HEK293 (cell line): ENCODE results near the gene HPSE2.

Experiments
- CTCF ChIA-PET: fragments of 350-600 bp; formaldehyde crosslinking; extraction: SDS; loops from one replicate; lab custom pipeline; 2021; ENCODE audit warnings: antibody characterized with exemption; lab: Yijun Ruan, JAX
- POLR2A ChIA-PET: fragments of 300-600 bp; formaldehyde crosslinking; extraction: SDS; loops from one replicate; lab custom pipeline; 2020; ENCODE audit warnings: antibody characterized with exemption, inconsistent platforms; lab: Yijun Ruan, JAX
- H3K27ac ChIP-seq: fragments of 200-500 bp; sonication (Bioruptor generic); 2 replicates; pipeline ENCODE4 v1.5.1; 2014; ENCODE audit warnings: low read depth, low read length, control low read depth, inconsistent platforms; ENCODE audit errors: extremely low read depth
- H3K36me3 ChIP-seq, 2 experiments: fragments of 200-500 bp in 1 of 2; sonication (Bioruptor generic) in 1 of 2; 1 replicate in 1 of 2; 2 replicates in 1 of 2; pipeline ENCODE4 v1.5.1; 2014 to 2017; ENCODE audit warnings: inconsistent platforms in 2 of 2, low read length in 2 of 2; ENCODE audit not compliant: control insufficient read depth in 2 of 2, insufficient read depth in 1 of 2
- H3K4me1 ChIP-seq: fragments of 200-500 bp; sonication (Bioruptor generic); 2 replicates; pipeline ENCODE4 v1.5.1; 2014; ENCODE audit warnings: mild to moderate bottlenecking, low read length, inconsistent platforms; ENCODE audit not compliant: control insufficient read depth, insufficient read depth
- H3K4me3 ChIP-seq: 2 replicates; pipeline ENCODE4 v1.5.1; 2011; ENCODE audit warnings: low read depth, mild to moderate bottlenecking, control low read depth, low read length, moderate library complexity
- H3K9me3 ChIP-seq: fragments of 200-500 bp; sonication (Bioruptor generic); 2 replicates; pipeline ENCODE4 v1.5.1; 2014; ENCODE audit warnings: low read depth, low read length, inconsistent platforms; ENCODE audit not compliant: control insufficient read depth, insufficient read depth
- EGR2 ChIP-seq: fragments of 450-650 bp; formaldehyde crosslinking; IDR thresholded peaks from 2 replicates; pipeline ENCODE4 v1.5.1; 2016; ENCODE audit warnings: low read depth, missing biosample characterization, missing genetic modification characterization
- GLIS1 ChIP-seq: fragments of 450-650 bp; formaldehyde crosslinking; IDR thresholded peaks from 2 replicates; pipeline ENCODE4 v1.5.1; 2016; ENCODE audit warnings: missing biosample characterization, missing genetic modification characterization
- HOXA7 ChIP-seq: sonication (generic); formaldehyde crosslinking; IDR thresholded peaks from 2 replicates; pipeline ENCODE4 v1.8.1; 2022; ENCODE audit warnings: missing genetic modification reagents, borderline replicate concordance
- KLF16 ChIP-seq: fragments of 450-650 bp; formaldehyde crosslinking; IDR thresholded peaks from 2 replicates; pipeline ENCODE4 v1.5.1; 2017; ENCODE audit warnings: missing biosample characterization, missing genetic modification characterization
- KLF9 ChIP-seq: fragments of 450-650 bp; formaldehyde crosslinking; IDR thresholded peaks from 2 replicates; pipeline ENCODE4 v1.5.1; 2016; ENCODE audit warnings: missing biosample characterization, missing genetic modification characterization, low read depth
- PRDM4 ChIP-seq: fragments of 450-650 bp; formaldehyde crosslinking; IDR thresholded peaks from 2 replicates; pipeline ENCODE4 v1.5.1; 2017; ENCODE audit warnings: missing biosample characterization, missing genetic modification characterization
- RBAK ChIP-seq: fragments of 450-650 bp; formaldehyde crosslinking; IDR thresholded peaks from 2 replicates; pipeline ENCODE4 v1.5.1; 2016; ENCODE audit warnings: missing biosample characterization, missing genetic modification characterization
- REST ChIP-seq: fragments of 450-650 bp; formaldehyde crosslinking; IDR thresholded peaks from 2 replicates; pipeline ENCODE4 v1.5.1; 2016; ENCODE audit warnings: missing biosample characterization, missing genetic modification characterization
- SP2 ChIP-seq: fragments of 450-650 bp; formaldehyde crosslinking; IDR thresholded peaks from 2 replicates; pipeline ENCODE4 v1.5.1; 2016; ENCODE audit warnings: missing biosample characterization, missing genetic modification characterization
- YY2 ChIP-seq: fragments of 450-650 bp; formaldehyde crosslinking; IDR thresholded peaks from 2 replicates; pipeline ENCODE4 v1.5.1; 2016; ENCODE audit warnings: missing biosample characterization, missing genetic modification characterization
- ZBTB1 ChIP-seq: fragments of 450-650 bp; formaldehyde crosslinking; IDR thresholded peaks from 2 replicates; pipeline ENCODE4 v1.5.1; 2016; ENCODE audit warnings: missing biosample characterization, missing genetic modification characterization
- ZBTB21 ChIP-seq: fragments of 450-650 bp; formaldehyde crosslinking; IDR thresholded peaks from 2 replicates; pipeline ENCODE4 v1.5.1; 2017; ENCODE audit warnings: missing biosample characterization, missing genetic modification characterization
- ZFP41 ChIP-seq: fragments of 450-650 bp; formaldehyde crosslinking; IDR thresholded peaks from 2 replicates; pipeline ENCODE4 v1.5.1; 2016; ENCODE audit warnings: missing biosample characterization, missing genetic modification characterization, borderline replicate concordance
- ZNF324 ChIP-seq: fragments of 450-650 bp; formaldehyde crosslinking; IDR thresholded peaks from 2 replicates; pipeline ENCODE4 v1.5.1; 2016; ENCODE audit warnings: missing biosample characterization, missing genetic modification characterization
- ZNF341 ChIP-seq: fragments of 450-650 bp; formaldehyde crosslinking; IDR thresholded peaks from 2 replicates; pipeline ENCODE4; 2016; ENCODE audit warnings: low read depth, missing biosample characterization, missing genetic modification characterization
- ZNF501 ChIP-seq: fragments of 450-650 bp; formaldehyde crosslinking; IDR thresholded peaks from 2 replicates; pipeline ENCODE4 v1.5.1; 2016; ENCODE audit warnings: missing biosample characterization, missing genetic modification characterization
- ZNF530 ChIP-seq: fragments of 450-650 bp; formaldehyde crosslinking; IDR thresholded peaks from 2 replicates; pipeline ENCODE4 v1.5.1; 2016; ENCODE audit warnings: low read depth, missing biosample characterization, missing genetic modification characterization
- ZNF639 ChIP-seq: fragments of 450-650 bp; formaldehyde crosslinking; IDR thresholded peaks from 2 replicates; pipeline ENCODE4 v1.5.1; 2016; ENCODE audit warnings: missing biosample characterization, missing genetic modification characterization
- ZNF692 ChIP-seq: fragments of 450-650 bp; formaldehyde crosslinking; IDR thresholded peaks from 2 replicates; pipeline ENCODE4 v1.5.1; 2016; ENCODE audit warnings: missing biosample characterization, missing genetic modification characterization
- ZSCAN18 ChIP-seq: fragments of 450-650 bp; formaldehyde crosslinking; IDR thresholded peaks from 2 replicates; pipeline ENCODE4 v1.5.1; 2016; ENCODE audit warnings: missing biosample characterization, missing genetic modification characterization

The HPSE2 gene

GRCh38 chr10:98758463-98758862 lies 477.2 kb downstream of the HPSE2 start:
- TF ChIP-seq ZNF530 (tag by site-specific recombination) (no peak), SP2 (tag by site-specific recombination) (no peak), YY2 (no peak), GLIS1 (tag by site-specific recombination) (no peak), KLF16 (tag by site-specific recombination) (no peak), EGR2 (tag by site-specific recombination) (no peak), HOXA7 (no peak), ZNF324 (tag by site-specific recombination) (no peak), ZSCAN18 (no peak), ZNF501 (tag by site-specific recombination) (no peak), ZNF692 (no peak), ZNF341 (tag by site-specific recombination) (no peak), KLF9 (tag by site-specific recombination) (no peak), REST (tag by site-specific recombination) (no peak), ZFP41 (no peak), ZBTB21 (tag by site-specific recombination) (no peak), RBAK (tag by site-specific recombination) (no peak), PRDM4 (tag by site-specific recombination) (no peak)
- H3K9me3 ChIP-seq, result no peaks in the 10 kb centered on the region; the same call in 1 of the 2 replicates
- H3K4me1 ChIP-seq, result no peaks in the 10 kb centered on the region
- no peaks in the 10 kb centered on the region for H3K36me3 ChIP-seq
- no peak overlapping the region for H3K27ac ChIP-seq
- ChIA-PET CTCF (no interaction called here), POLR2A (no interaction called here)
- no peak overlapping the region for H3K4me3 ChIP-seq

GRCh38 chr10:98748298-98748697 lies 487.4 kb downstream of the HPSE2 start:
- CTCF ChIA-PET, result interaction anchor here (0.7 to 1.1 kb wide), 9 partner anchors 12 to 824 kb away, joined by 3 to 8 read pairs (median 3); no protein-coding TSS in a partner anchor
- Histone ChIP-seq H3K9me3 (no peaks in the 10 kb centered on the region), H3K4me1 (no peaks in the 10 kb centered on the region), H3K4me3 (no peak overlapping the region), H3K27ac (no peak overlapping the region), H3K36me3 (no peaks in the 10 kb centered on the region)
- POLR2A ChIA-PET, result no interaction called here
- TF ChIP-seq ZNF639 (tag by site-specific recombination), result no peak
- no peak for TF ChIP-seq ZBTB1 (tag by site-specific recombination)
